B cell (primary cell): Measurements from ENCODE around the gene FMN2. TPM values are rescaled to one million over a fixed set of nuclear protein-coding genes. Genes with fewer than 3 reads are reported as not detected.

ENCODE experiments used
- ATAC-seq: fragments of 200-7000 bp; cut with Tn5 transposase; one replicate; pipeline ENCODE4 v1.10.0; 2021; ENCODE audit warnings: low read depth, mild to moderate bottlenecking, moderate number of reproducible peaks, moderate library complexity
- CTCF ChIA-PET: fragments of 350-600 bp; sonication (Branson Sonifier 250); formaldehyde crosslinking; loops from one replicate; lab custom pipeline; 2021; ENCODE audit warnings: antibody characterized with exemption, inconsistent platforms; lab: Charles Lee
- POLR2A ChIA-PET: fragments of 350-600 bp; sonication (Branson Sonifier 250); formaldehyde crosslinking; loops from one replicate; lab custom pipeline; 2021; ENCODE audit warnings: antibody characterized with exemption; lab: Charles Lee
- DNase-seq: peaks from one replicate; pipeline ENCODE4 v3.0.0; 2013
- H2AFZ ChIP-seq: 2 replicates; pipeline ENCODE4 v1.6.1; 2012; ENCODE audit warnings: mild to moderate bottlenecking, low read depth, low read length; ENCODE audit not compliant: insufficient read depth, poor library complexity, severe bottlenecking
- H3K27ac ChIP-seq, 2 donors: 1 replicate in 1 of 2; 2 replicates in 1 of 2; pipeline ENCODE4 v1.5.1; 2012 to 2013; ENCODE audit warnings: low read length in 2 of 2, mild to moderate bottlenecking in 2 of 2, moderate library complexity in 1 of 2
- H3K27me3 ChIP-seq, 4 experiments: fragments of 200-600 bp in 1 of 4; sonication (generic) in 1 of 4; replicated peaks in 1 of 4; 1 replicate in 2 of 4; 2 replicates in 2 of 4; pipeline versions ENCODE4 v1.6.1 to v1.7.0; 2013 to 2016; ENCODE audit warnings: low read length in 3 of 4, mild to moderate bottlenecking in 2 of 4, mixed read lengths in 1 of 4, moderate library complexity in 1 of 4; ENCODE audit not compliant: insufficient read depth in 4 of 4, control insufficient read depth in 3 of 4; ENCODE audit errors: control extremely low read depth in 1 of 4
- H3K36me3 ChIP-seq, 2 experiments: replicated peaks in 1 of 2; 1 replicate in 1 of 2; 2 replicates in 1 of 2; pipeline versions ENCODE4 v1.6.1 to v1.7.1; 2013; ENCODE audit warnings: low read length in 1 of 2; ENCODE audit not compliant: insufficient read depth in 2 of 2, control insufficient read depth in 1 of 2; ENCODE audit errors: control extremely low read depth in 1 of 2, extremely low read depth in 1 of 2
- H3K4me1 ChIP-seq, 2 donors: fragments of 200-600 bp in 1 of 2; sonication (generic) in 1 of 2; 1 replicate in 1 of 2; 2 replicates in 1 of 2; pipeline versions ENCODE4 v1.5.1 to v1.6.1; 2013 to 2017; ENCODE audit warnings: low read length in 2 of 2; ENCODE audit not compliant: control insufficient read depth in 2 of 2, insufficient read depth in 2 of 2
- H3K4me2 ChIP-seq: replicated peaks from 2 replicates; pipeline ENCODE3; 2012; ENCODE audit warnings: mild to moderate bottlenecking, low read depth, low read length; ENCODE audit not compliant: poor library complexity, severe bottlenecking
- H3K4me3 ChIP-seq, 5 experiments: fragments of 200-600 bp in 1 of 5; sonication (generic) in 1 of 5; 1 replicate in 3 of 5; 2 replicates in 2 of 5; pipeline versions ENCODE4 v1.5.1 to v1.7.0; 2011 to 2016; ENCODE audit warnings: low read length in 4 of 5, mild to moderate bottlenecking in 4 of 5, low read depth in 2 of 5, control low read depth in 1 of 5, moderate library complexity in 1 of 5; ENCODE audit not compliant: insufficient read depth in 1 of 5; ENCODE audit errors: control extremely low read depth in 1 of 5, extremely low read depth in 1 of 5
- H3K79me2 ChIP-seq: fragments of 200-600 bp; sonication (generic); one replicate; pipeline ENCODE4 v1.6.0; 2016; ENCODE audit warnings: low read length; ENCODE audit not compliant: control insufficient read depth, insufficient read depth
- H3K9ac ChIP-seq: fragments of 200-600 bp; sonication (generic); 2 replicates; pipeline ENCODE4 v1.6.1; 2017; ENCODE audit warnings: mild to moderate bottlenecking, low read length, moderate library complexity
- H3K9me3 ChIP-seq, 3 donors: one replicate each; pipeline versions ENCODE4 v1.6.1 to v1.7.1; 2013; ENCODE audit warnings: low read length in 2 of 3; ENCODE audit not compliant: control insufficient read depth in 2 of 3, insufficient read depth in 1 of 3; ENCODE audit errors: control extremely low read depth in 1 of 3
- H4K20me1 ChIP-seq: 2 replicates; pipeline ENCODE4 v1.6.0; 2012; ENCODE audit warnings: mild to moderate bottlenecking, low read length; ENCODE audit not compliant: insufficient read depth, control insufficient read depth, poor library complexity, severe bottlenecking
- H3K27ac Mint-ChIP-seq: one replicate; pipeline ENCODE4 v1.8.0; 2021; ENCODE audit warnings: mixed read lengths
- H3K27me3 Mint-ChIP-seq: one replicate; pipeline ENCODE4 v1.8.0; 2021; ENCODE audit warnings: mixed read lengths
- H3K4me1 Mint-ChIP-seq: one replicate; pipeline ENCODE4 v1.8.0; 2021; ENCODE audit warnings: mixed read lengths
- H3K4me3 Mint-ChIP-seq: one replicate; pipeline ENCODE4 v1.8.0; 2021; ENCODE audit warnings: mixed read lengths
- H3K9me3 Mint-ChIP-seq: one replicate; pipeline ENCODE4 v1.8.0; 2022; ENCODE audit warnings: mixed read lengths; ENCODE audit not compliant: insufficient read depth
- EZH2 ChIP-seq: IDR thresholded peaks from 2 replicates; pipeline ENCODE4 v1.6.1; 2012; ENCODE audit warnings: borderline replicate concordance, low read depth, mild to moderate bottlenecking, moderate library complexity, low read length; ENCODE audit not compliant: insufficient read depth, poor library complexity, severe bottlenecking
- WGBS: methylation state at CpG from one replicate; pipeline ENCODE4 v1.1.5; 2013; ENCODE audit warnings: missing lambda C conversion rate; ENCODE audit not compliant: insufficient coverage; 5-methylcytosine and 5-hydroxymethylcytosine counted together
- intact Hi-C: fragments of 100-400 bp; cut with micrococcal nuclease; formaldehyde crosslinking; loops from one replicate; pipeline ENCODE4 v1.10.0; 2022
- polyA plus RNA-seq: library from polyadenylated mRNA; depleted of rRNA; stranded (reverse); fragments of >200 nt; gene quantifications from 2 replicates; pipeline ENCODE4 v1.2.3, GENCODE V29; 2012
- total RNA-seq, 2 donors: library from RNA; stranded (reverse); fragments of 120-200 nt in 1 of 2; gene quantifications; 1 replicate in 1 of 2; 2 replicates in 1 of 2; pipeline versions ENCODE4 v1.2.3 to v1.2.4, GENCODE V29; 2013 to 2022
- TF ChIP-seq, protein P1 (sequence below): fragments of 200-600 bp; IDR thresholded peaks from one replicate; pipeline ENCODE4 v1.8.0; 2022; ENCODE audit warnings: antibody characterized with exemption, mild to moderate bottlenecking

The FMN2 gene
- total and polyA plus RNA-seq, 2 donors (not counting 1 experiment from before 2014, with no cell fraction given) = not detected

DNA sequence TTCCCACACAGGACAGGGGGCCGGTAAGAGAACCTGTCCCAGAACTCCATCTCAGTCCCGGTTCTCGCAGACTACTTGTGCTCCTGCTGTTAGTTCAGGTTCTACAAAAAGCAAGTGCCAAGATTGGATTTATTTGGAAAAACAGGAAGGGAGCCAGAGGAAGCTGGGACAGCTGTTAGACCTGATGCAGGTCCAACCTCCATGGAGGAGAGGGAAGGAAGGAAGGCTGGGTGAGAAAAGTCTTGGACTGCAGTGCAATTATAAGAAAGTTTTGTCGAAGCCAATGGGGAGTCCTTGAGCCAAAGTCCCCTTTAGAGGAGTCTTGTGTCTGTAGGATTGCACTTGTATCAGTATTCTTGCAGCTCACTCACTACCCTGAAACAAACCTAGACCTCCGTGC, 329.1 kb downstream of the FMN2 start:
- ATAC-seq = no peak
- H3K27me3 ChIP-seq = no peaks in the 10 kb centered on the region
- no CpG with 5 or more reads among the region's 5 CpGs for WGBS
- H3K9ac ChIP-seq = no peak overlapping the region
- Mint-ChIP-seq H3K4me3 (no peak overlapping the region), H3K27me3 (no peaks in the 10 kb centered on the region), H3K27ac (no peak overlapping the region), H3K9me3 (peaks cover 4% of the 10 kb centered on the region), H3K4me1 (no peaks in the 10 kb centered on the region)
- H3K36me3 ChIP-seq = no peaks in the 10 kb centered on the region
- intact Hi-C loops = no loop called here
- no peak overlapping the region for H3K4me2 ChIP-seq
- H3K27ac ChIP-seq = no peak overlapping the region
- no peak for DNase-seq
- no peaks in the 10 kb centered on the region for H4K20me1 ChIP-seq
- ChIA-PET POLR2A (no interaction called here), CTCF (no interaction called here)
- no peaks in the 10 kb centered on the region for H3K4me1 ChIP-seq
- no peak overlapping the region for H2AFZ ChIP-seq
- no peaks in the 10 kb centered on the region for H3K9me3 ChIP-seq
- TF ChIP-seq, protein P1, sequence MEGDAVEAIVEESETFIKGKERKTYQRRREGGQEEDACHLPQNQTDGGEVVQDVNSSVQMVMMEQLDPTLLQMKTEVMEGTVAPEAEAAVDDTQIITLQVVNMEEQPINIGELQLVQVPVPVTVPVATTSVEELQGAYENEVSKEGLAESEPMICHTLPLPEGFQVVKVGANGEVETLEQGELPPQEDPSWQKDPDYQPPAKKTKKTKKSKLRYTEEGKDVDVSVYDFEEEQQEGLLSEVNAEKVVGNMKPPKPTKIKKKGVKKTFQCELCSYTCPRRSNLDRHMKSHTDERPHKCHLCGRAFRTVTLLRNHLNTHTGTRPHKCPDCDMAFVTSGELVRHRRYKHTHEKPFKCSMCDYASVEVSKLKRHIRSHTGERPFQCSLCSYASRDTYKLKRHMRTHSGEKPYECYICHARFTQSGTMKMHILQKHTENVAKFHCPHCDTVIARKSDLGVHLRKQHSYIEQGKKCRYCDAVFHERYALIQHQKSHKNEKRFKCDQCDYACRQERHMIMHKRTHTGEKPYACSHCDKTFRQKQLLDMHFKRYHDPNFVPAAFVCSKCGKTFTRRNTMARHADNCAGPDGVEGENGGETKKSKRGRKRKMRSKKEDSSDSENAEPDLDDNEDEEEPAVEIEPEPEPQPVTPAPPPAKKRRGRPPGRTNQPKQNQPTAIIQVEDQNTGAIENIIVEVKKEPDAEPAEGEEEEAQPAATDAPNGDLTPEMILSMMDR = no peak
- no peak for TF ChIP-seq EZH2
- no peak overlapping the region for H3K4me3 ChIP-seq
- H3K79me2 ChIP-seq = no peaks in the 10 kb centered on the region

DNA sequence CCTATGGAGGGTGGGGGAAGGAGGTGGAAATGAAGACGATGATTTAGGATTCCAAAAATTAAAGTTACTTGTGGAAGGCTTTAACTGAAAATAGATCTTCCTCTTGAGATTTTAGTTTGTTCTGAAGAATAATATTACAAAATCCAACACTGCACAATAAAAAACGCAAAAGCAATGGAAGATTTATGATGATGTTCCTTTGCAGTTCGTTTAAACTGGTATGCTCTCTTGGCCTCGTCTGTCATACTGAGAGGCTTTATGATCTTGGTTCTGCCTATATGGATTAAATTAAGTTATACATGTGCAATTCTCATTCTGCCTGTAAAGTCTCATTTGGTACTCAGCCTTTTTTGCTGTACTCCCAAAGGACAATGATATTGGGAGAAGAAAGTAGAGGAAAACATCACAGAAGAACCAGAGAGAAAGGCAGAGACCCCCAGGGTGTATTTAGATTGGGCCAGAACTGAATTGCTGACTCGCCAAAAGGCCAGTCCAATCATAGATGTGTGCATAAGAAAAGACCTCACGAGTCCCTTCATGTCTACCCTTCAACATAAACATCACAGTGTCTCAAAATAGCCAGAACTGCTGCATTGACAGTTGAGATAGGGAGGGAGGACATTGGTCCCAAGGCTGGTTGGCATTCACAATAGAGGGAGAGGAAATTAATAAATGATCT, 331.7 kb downstream of the FMN2 start:
- 75% methylated on average over 2 of the region's 6 CpGs for WGBS
- TF ChIP-seq, protein P1 = no peak
- no peak for TF ChIP-seq EZH2

More for the DNA sequence above, 331.7 kb downstream of the FMN2 start:
- H4K20me1 ChIP-seq = no peaks in the 10 kb centered on the region
- H3K4me1 ChIP-seq = no peaks in the 10 kb centered on the region
- H3K79me2 ChIP-seq = no peaks in the 10 kb centered on the region
- Mint-ChIP-seq H3K27ac (no peak overlapping the region), H3K27me3 (no peaks in the 10 kb centered on the region), H3K4me1 (no peaks in the 10 kb centered on the region), H3K4me3 (no peak overlapping the region), H3K9me3 (peaks cover 5% of the 10 kb centered on the region)
- no peak overlapping the region for H3K4me3 ChIP-seq
- no peak overlapping the region for H3K27ac ChIP-seq
- DNase-seq (no peak), ATAC-seq (no peak)
- no peak overlapping the region for H3K9ac ChIP-seq
- H3K9me3 ChIP-seq = peaks cover 0 to 3% (median 0%) of the 10 kb centered on the region in 3 donors
- CTCF ChIA-PET = no interaction called here
- no peaks in the 10 kb centered on the region for H3K27me3 ChIP-seq
- no peak overlapping the region for H3K4me2 ChIP-seq
- H2AFZ ChIP-seq = no peak overlapping the region
- POLR2A ChIA-PET = no interaction called here
- intact Hi-C loops = no loop called here
- no peaks in the 10 kb centered on the region for H3K36me3 ChIP-seq
